ENCODE data around the gene DTNBP1.
"Not testable (repeated sequence)": the region's sequence is repeated elsewhere in the genome, so short reads cannot be mapped to it uniquely, and the experiment has no call there.

Gene DTNBP1

GRCh38 chr6:15662326-15663129 is at the start of gene DTNBP1:
Gene DTNBP1, minus strand, starts transcription at chr6:15663028. Its CDS starts 159 bp downstream, at chr6:15662869.
- peak; percentile 61 for DNase-seq

GRCh38 chr6:15709651-15710269 is 46.9 kb upstream of the DTNBP1 start:
- no peak for DNase-seq

- no peak for DNase-seq
Measured at GRCh38 chr6:15708231-15708630, 45.4 kb upstream of the DTNBP1 start.

GRCh38 chr6:15705981-15706380 is 43.2 kb upstream of the DTNBP1 start:
- no peak for DNase-seq

GRCh38 chr6:15698471-15698870 is 35.6 kb upstream of the DTNBP1 start:
- no peak for DNase-seq

GRCh38 chr6:15697895-15698294 is 35.1 kb upstream of the DTNBP1 start:
- no peak for DNase-seq

GRCh38 chr6:15691250-15691869 is 28.5 kb upstream of the DTNBP1 start:
- peak; percentile 86 for DNase-seq

GRCh38 chr6:15690510-15690909 is 27.7 kb upstream of the DTNBP1 start:
- DNase-seq, result no peak

- peak; percentile 74 for DNase-seq
Measured at GRCh38 chr6:15689586-15690482, 27.0 kb upstream of the DTNBP1 start.

- no peak for DNase-seq
Measured at GRCh38 chr6:15685619-15686018, 22.8 kb upstream of the DTNBP1 start.

GRCh38 chr6:15682965-15683822 is 20.4 kb upstream of the DTNBP1 start:
- DNase-seq, result peak; percentile 87

- DNase-seq, result no peak
Measured at GRCh38 chr6:15681946-15682345, 19.1 kb upstream of the DTNBP1 start.

- DNase-seq, result no peak
Measured at GRCh38 chr6:15678514-15678913, 15.7 kb upstream of the DTNBP1 start.

GRCh38 chr6:15677822-15678221 is 15.0 kb upstream of the DTNBP1 start:
- DNase-seq, result no peak

GRCh38 chr6:15675536-15676220 is 12.8 kb upstream of the DTNBP1 start:
- DNase-seq, result peak; percentile 81

GRCh38 chr6:15674690-15675386 is 12.0 kb upstream of the DTNBP1 start:
- DNase-seq, result peak; percentile 16

- no peak for DNase-seq
Measured at GRCh38 chr6:15673666-15674065, 10.8 kb upstream of the DTNBP1 start.

GRCh38 chr6:15672818-15673217 is 10.0 kb upstream of the DTNBP1 start:
- DNase-seq, result no peak

- DNase-seq, result peak; percentile 88
Measured at GRCh38 chr6:15672291-15672690, 9.5 kb upstream of the DTNBP1 start.

- DNase-seq, result no peak
Measured at GRCh38 chr6:15668918-15669317, 6.1 kb upstream of the DTNBP1 start.

GRCh38 chr6:15666896-15667295 is 4.1 kb upstream of the DTNBP1 start:
- not testable (repeated sequence) for DNase-seq

All from MV-4-11 (cell line).